ENCODE data around the gene GPRC5A.
"Not testable (repeated sequence)": the region's sequence is repeated elsewhere in the genome, so short reads cannot be mapped to it uniquely, and the experiment has no call there.

GPRC5A gene, protein sequence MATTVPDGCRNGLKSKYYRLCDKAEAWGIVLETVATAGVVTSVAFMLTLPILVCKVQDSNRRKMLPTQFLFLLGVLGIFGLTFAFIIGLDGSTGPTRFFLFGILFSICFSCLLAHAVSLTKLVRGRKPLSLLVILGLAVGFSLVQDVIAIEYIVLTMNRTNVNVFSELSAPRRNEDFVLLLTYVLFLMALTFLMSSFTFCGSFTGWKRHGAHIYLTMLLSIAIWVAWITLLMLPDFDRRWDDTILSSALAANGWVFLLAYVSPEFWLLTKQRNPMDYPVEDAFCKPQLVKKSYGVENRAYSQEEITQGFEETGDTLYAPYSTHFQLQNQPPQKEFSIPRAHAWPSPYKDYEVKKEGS

DNA sequence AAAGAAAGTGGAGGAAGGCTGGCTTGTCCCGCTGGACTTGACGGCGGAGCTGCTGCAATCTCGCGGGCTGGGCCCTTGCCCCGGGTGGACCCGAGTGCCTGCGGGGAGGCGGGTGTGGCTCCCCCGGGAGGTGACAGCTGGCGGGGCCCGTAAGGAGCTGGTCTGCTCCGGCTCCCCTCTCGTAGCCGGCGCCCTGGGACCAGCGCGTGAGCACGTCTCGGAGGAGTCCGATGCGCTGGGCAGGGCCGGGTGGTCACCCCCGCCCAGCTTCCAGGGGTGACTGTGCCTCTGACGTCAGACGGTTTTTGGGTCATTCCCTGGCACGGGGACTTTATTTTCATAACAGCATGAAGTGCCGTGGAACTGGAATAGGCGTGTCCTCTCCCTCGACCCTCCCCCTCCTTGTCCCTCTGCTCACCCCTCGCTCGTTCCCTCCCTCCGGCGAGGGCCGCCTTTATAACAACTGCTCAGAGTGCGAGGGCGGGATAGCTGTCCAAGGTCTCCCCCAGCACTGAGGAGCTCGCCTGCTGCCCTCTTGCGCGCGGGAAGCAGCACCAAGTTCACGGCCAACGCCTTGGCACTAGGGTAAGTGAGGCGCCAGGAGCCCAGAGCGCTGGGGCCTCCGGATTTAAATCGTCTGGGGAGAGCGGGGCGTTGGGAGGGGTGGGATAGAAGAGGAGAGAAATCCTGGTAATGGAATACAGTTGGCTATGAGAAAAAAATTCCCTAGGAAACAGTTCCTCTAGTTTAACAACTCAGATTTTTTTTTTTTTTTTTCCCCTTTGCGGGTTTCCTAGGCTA is at the start of gene GPRC5A:
TSS of gene GPRC5A (plus strand) at position 483 of the 801 bp plus-strand sequence. CDS start 16,688 bp downstream, outside the sequence.
- TF ChIP-seq, protein P1, sequence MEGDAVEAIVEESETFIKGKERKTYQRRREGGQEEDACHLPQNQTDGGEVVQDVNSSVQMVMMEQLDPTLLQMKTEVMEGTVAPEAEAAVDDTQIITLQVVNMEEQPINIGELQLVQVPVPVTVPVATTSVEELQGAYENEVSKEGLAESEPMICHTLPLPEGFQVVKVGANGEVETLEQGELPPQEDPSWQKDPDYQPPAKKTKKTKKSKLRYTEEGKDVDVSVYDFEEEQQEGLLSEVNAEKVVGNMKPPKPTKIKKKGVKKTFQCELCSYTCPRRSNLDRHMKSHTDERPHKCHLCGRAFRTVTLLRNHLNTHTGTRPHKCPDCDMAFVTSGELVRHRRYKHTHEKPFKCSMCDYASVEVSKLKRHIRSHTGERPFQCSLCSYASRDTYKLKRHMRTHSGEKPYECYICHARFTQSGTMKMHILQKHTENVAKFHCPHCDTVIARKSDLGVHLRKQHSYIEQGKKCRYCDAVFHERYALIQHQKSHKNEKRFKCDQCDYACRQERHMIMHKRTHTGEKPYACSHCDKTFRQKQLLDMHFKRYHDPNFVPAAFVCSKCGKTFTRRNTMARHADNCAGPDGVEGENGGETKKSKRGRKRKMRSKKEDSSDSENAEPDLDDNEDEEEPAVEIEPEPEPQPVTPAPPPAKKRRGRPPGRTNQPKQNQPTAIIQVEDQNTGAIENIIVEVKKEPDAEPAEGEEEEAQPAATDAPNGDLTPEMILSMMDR (IDR thresholded peaks at IDR 0.05; ENCODE audit: low read depth, low read length) = no peak
- TF ChIP-seq EZH2phosphoT487 (IDR thresholded peaks at IDR 0.05; ENCODE audit: low read depth) = no peak
- Histone ChIP-seq H3K4me1 (ENCODE audit: low read length) (no peaks in the 10 kb centered on the region), H3K27ac (ENCODE audit: low read length) (no peak within 1 kb of the TSS), H3K4me3 (ENCODE audit: low read length) (no peak within 1 kb of the TSS), H3K9me3 (ENCODE audit: insufficient read depth, low read length) (no peaks in the 10 kb centered on the region), H4K20me1 (ENCODE audit: insufficient read depth, low read length) (no peaks in the 10 kb centered on the region), H3K36me3 (replicated peaks; ENCODE audit: low read depth, low read length) (no peaks in the 10 kb centered on the region), H3K4me2 (ENCODE audit: low read length) (no peak within 1 kb of the TSS), H3K27me3 (ENCODE audit: low read depth, low read length) (peaks cover 60% of the 10 kb centered on the region), H2AFZ (ENCODE audit: low read depth, low read length) (no peak within 1 kb of the TSS), H3K9ac (ENCODE audit: low read length) (no peak within 1 kb of the TSS), H3K79me2 (ENCODE audit: low read length) (no peaks in the 10 kb centered on the region)

DNA sequence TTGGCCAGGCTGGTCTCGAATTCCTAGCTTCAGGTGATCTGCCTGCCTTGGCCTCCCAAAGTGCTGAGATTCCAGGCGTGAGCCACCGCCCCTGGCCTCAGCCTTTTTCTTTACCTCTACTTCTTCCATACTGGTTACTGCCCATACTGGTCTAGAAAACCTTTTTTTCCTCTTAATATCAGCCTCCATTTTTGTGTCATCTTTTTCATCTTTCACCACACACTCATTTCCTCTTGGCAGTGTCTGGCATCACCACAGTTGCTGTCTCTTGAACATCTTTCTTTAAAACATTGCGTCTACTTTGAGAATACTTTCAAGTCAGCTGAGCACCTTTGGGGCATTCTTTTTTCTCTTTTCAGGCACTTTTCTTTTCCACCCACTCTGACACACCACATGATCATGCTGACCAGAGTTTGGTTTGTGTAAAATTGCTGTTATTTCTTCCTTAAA is 45.5 kb upstream of the GPRC5A start:
- Histone ChIP-seq H3K79me2 (ENCODE audit: low read length) (no peaks in the 10 kb centered on the region), H3K4me1 (ENCODE audit: low read length) (no peaks in the 10 kb centered on the region), H4K20me1 (ENCODE audit: insufficient read depth, low read length) (no peaks in the 10 kb centered on the region), H3K4me3 (ENCODE audit: low read length) (no peak overlapping the region), H3K36me3 (replicated peaks; ENCODE audit: low read depth, low read length) (peaks cover 9% of the 10 kb centered on the region), H3K9me3 (ENCODE audit: insufficient read depth, low read length) (no peaks in the 10 kb centered on the region), H2AFZ (ENCODE audit: low read depth, low read length) (no peak overlapping the region), H3K27me3 (ENCODE audit: low read depth, low read length) (no peaks in the 10 kb centered on the region), H3K4me2 (ENCODE audit: low read length) (no peak overlapping the region), H3K27ac (ENCODE audit: low read length) (no peak overlapping the region), H3K9ac (ENCODE audit: low read length) (no peak overlapping the region)
- TF ChIP-seq EZH2phosphoT487 (IDR thresholded peaks at IDR 0.05; ENCODE audit: low read depth) = no peak
- TF ChIP-seq, protein P1 (IDR thresholded peaks at IDR 0.05; ENCODE audit: low read depth, low read length) = no peak

DNA sequence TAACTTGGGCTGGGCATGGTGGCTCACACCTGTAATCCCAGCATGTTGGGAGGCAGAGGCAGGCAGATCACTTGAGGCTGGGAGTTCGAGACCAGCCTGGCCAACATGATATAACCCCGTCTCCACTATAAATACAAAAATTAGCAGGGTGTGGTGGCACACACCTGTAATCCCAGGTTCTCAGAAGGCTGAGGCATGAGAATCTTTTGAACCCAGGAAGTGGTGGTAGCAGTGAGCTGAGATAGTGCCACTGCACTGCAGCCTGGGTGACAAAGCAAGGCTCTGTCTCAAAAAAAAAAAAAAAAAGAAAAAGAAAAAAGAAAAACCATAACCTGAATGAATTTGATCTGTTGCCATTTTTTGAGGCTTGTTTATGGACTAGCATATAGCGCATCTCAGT is 44.6 kb upstream of the GPRC5A start:
- peaks cover 15% of the 10 kb centered on the region for H3K36me3 ChIP-seq (replicated peaks; ENCODE audit: low read depth, low read length)
- H4K20me1 ChIP-seq (ENCODE audit: insufficient read depth, low read length); H3K4me2 ChIP-seq (ENCODE audit: low read length); H3K4me3 ChIP-seq (ENCODE audit: low read length); H3K79me2 ChIP-seq (ENCODE audit: low read length); H3K4me1 ChIP-seq (ENCODE audit: low read length); H3K27me3 ChIP-seq (ENCODE audit: low read depth, low read length); H3K9me3 ChIP-seq (ENCODE audit: insufficient read depth, low read length); H3K27ac ChIP-seq (ENCODE audit: low read length); H2AFZ ChIP-seq (ENCODE audit: low read depth, low read length); H3K9ac ChIP-seq (ENCODE audit: low read length): not testable (repeated sequence)

DNA sequence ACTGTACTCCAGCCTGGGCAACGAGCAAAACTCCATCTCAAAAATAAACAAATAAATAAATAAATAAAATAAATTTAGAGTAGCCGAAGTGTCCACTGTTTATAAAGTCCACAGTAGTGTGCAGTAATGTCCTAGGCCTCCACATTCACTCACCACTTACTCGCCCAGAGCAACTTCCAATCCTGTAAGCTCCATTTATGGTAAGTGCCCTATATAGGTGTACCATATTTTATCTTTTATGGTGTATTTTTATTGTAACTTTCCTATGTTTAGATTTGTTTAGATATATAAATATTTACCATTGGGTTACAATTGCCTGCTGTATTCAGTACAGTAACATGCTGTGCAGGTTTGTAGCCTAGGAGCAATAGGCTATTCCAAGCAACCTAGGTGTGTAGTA is 37.9 kb upstream of the GPRC5A start:
- H3K27me3 ChIP-seq (ENCODE audit: low read depth, low read length) = no peaks in the 10 kb centered on the region
- no peak overlapping the region for H3K4me2 ChIP-seq (ENCODE audit: low read length)
- TF ChIP-seq, protein P1 (IDR thresholded peaks at IDR 0.05; ENCODE audit: low read depth, low read length) = no peak
- TF ChIP-seq EZH2phosphoT487 (IDR thresholded peaks at IDR 0.05; ENCODE audit: low read depth) = no peak
- no peaks in the 10 kb centered on the region for H3K9me3 ChIP-seq (ENCODE audit: insufficient read depth, low read length)
- H3K79me2 ChIP-seq (ENCODE audit: low read length) = no peaks in the 10 kb centered on the region
- H2AFZ ChIP-seq (ENCODE audit: low read depth, low read length) = no peak overlapping the region
- H3K4me3 ChIP-seq (ENCODE audit: low read length) = no peak overlapping the region
- H3K4me1 ChIP-seq (ENCODE audit: low read length) = no peaks in the 10 kb centered on the region
- peaks cover 11% of the 10 kb centered on the region for H3K36me3 ChIP-seq (replicated peaks; ENCODE audit: low read depth, low read length)
- no peak overlapping the region for H3K9ac ChIP-seq (ENCODE audit: low read length)
- no peaks in the 10 kb centered on the region for H4K20me1 ChIP-seq (ENCODE audit: insufficient read depth, low read length)
- no peak overlapping the region for H3K27ac ChIP-seq (ENCODE audit: low read length)
